HG02973 (cell line): Measurements from ENCODE around the gene SNRPE.

Experiments
- ATAC-seq: cut with Tn5 transposase; IDR thresholded peaks from one replicate; pipeline ENCODE4 v1.9.1; 2021; ENCODE audit warnings: moderate library complexity; ENCODE audit not compliant: unreplicated experiment

Gene SNRPE

GRCh38 chr1:203878422-203878821, 17.0 kb downstream of the SNRPE start:
- ATAC-seq, result no peak

GRCh38 chr1:203880606-203881005, 19.2 kb downstream of the SNRPE start:
- ATAC-seq, result no peak

- no peak for ATAC-seq
These were observed 27.4 kb downstream of the SNRPE start for GRCh38 chr1:203888807-203889251.

- no peak for ATAC-seq
These were observed 30.6 kb downstream of the SNRPE start for GRCh38 chr1:203891950-203892349.

- ATAC-seq, result no peak
These were observed 37.3 kb downstream of the SNRPE start for GRCh38 chr1:203898458-203899352.

GRCh38 chr1:203899353-203899716, 37.9 kb downstream of the SNRPE start:
- ATAC-seq, result no peak

GRCh38 chr1:203899869-203900714, 38.7 kb downstream of the SNRPE start:
- no peak for ATAC-seq

GRCh38 chr1:203901581-203901980, 40.2 kb downstream of the SNRPE start:
- ATAC-seq, result no peak

- ATAC-seq, result no peak
These were observed 43.9 kb downstream of the SNRPE start for GRCh38 chr1:203905275-203905674.

GRCh38 chr1:203906932-203907331, 45.5 kb downstream of the SNRPE start:
- ATAC-seq, result no peak

GRCh38 chr1:203907901-203908300, 46.5 kb downstream of the SNRPE start:
- no peak for ATAC-seq

- no peak for ATAC-seq
These were observed 50.4 kb downstream of the SNRPE start for GRCh38 chr1:203911806-203912205.

- ATAC-seq, result no peak
These were observed 51.7 kb downstream of the SNRPE start for GRCh38 chr1:203913073-203913521.

- ATAC-seq, result no peak
These were observed 52.9 kb downstream of the SNRPE start for GRCh38 chr1:203914292-203914691.

GRCh38 chr1:203915811-203916210, 54.4 kb downstream of the SNRPE start:
- no peak for ATAC-seq

- no peak for ATAC-seq
These were observed 55.4 kb downstream of the SNRPE start for GRCh38 chr1:203916756-203917155.
